ENCODE results near the gene NUBP2. TPM values are rescaled to one million over a fixed set of nuclear protein-coding genes. Genes with fewer than 3 reads are reported as not detected.

NUBP2 gene
- total and polyA plus RNA-seq, 8 donors: 20.4 to 58.8 (median 31.0) TPM

GRCh38 chr16:1745181-1745899 is 37.4 kb upstream of the NUBP2 start:
- Histone ChIP-seq H3K9me3 (no peaks in the 10 kb centered on the region), H3K4me3 (no peak overlapping the region), H3K36me3 (peaks cover 0 to 43% (median 16%) of the 10 kb centered on the region in 3 donors), H3K27ac (no peak overlapping the region), H3K4me1 (no peaks in the 10 kb centered on the region), H3K27me3 (no peaks in the 10 kb centered on the region)
- WGBS, 2 donors: 93% methylated on average over 25 of the region's 25 CpGs
- no peak for TF ChIP-seq CTCF (IDR thresholded peaks at IDR 0.05)
- no peak for FAIRE-seq
- no peak for DNase-seq
- ATAC-seq: no peak
- intact Hi-C loops (cut with DNase I): no loop called here

- no peaks in the 10 kb centered on the region for H3K27me3 ChIP-seq
- no peak overlapping the region for H3K4me3 ChIP-seq
- H3K9me3 ChIP-seq: no peaks in the 10 kb centered on the region
- peaks cover 0 to 43% (median 18%) of the 10 kb centered on the region in 3 donors for H3K36me3 ChIP-seq
- intact Hi-C loops (cut with DNase I): no loop called here
- H3K4me1 ChIP-seq: no peaks in the 10 kb centered on the region
- FAIRE-seq (no peak), DNase-seq (no peak), ATAC-seq (no peak)
- WGBS, 2 donors: 92 to 95% methylated on average over 29 of the region's 29 CpGs
- no peak overlapping the region for H3K27ac ChIP-seq
- TF ChIP-seq CTCF (IDR thresholded peaks at IDR 0.05): no peak
Observed at GRCh38 chr16:1745900-1746692, 36.7 kb upstream of the NUBP2 start.

GRCh38 chr16:1746693-1747195 is 36.0 kb upstream of the NUBP2 start:
- no peaks in the 10 kb centered on the region for H3K27me3 ChIP-seq
- FAIRE-seq (no peak), ATAC-seq (no peak), DNase-seq (peak in 1 of 6 donors; percentile 67)
- 94% methylated on average over 28 to 31 of the region's 31 CpGs for WGBS, 2 donors
- H3K27ac ChIP-seq: no peak overlapping the region
- no peak overlapping the region for H3K4me3 ChIP-seq
- H3K36me3 ChIP-seq: peaks cover 0 to 43% (median 20%) of the 10 kb centered on the region in 3 donors
- H3K9me3 ChIP-seq: no peaks in the 10 kb centered on the region
- no peaks in the 10 kb centered on the region for H3K4me1 ChIP-seq
- TF ChIP-seq CTCF (IDR thresholded peaks at IDR 0.05): no peak
- intact Hi-C loops (cut with DNase I): no loop called here

GRCh38 chr16:1747934-1748333 is 34.8 kb upstream of the NUBP2 start:
- no peak for DNase-seq

More at GRCh38 chr16:1747934-1748333, 34.8 kb upstream of the NUBP2 start:
- intact Hi-C loops (cut with DNase I): no loop called here
- whole genome bisulfite sequencing, 2 donors: 88 to 92% methylated on average over 11 of the region's 11 CpGs
- H3K36me3 ChIP-seq: peaks cover 0 to 50% (median 20%) of the 10 kb centered on the region in 3 donors
- FAIRE-seq (no peak), ATAC-seq (no peak)
- TF ChIP-seq CTCF (IDR thresholded peaks at IDR 0.05): no peak
- no peak overlapping the region for H3K27ac ChIP-seq
- no peaks in the 10 kb centered on the region for H3K27me3 ChIP-seq
- H3K9me3 ChIP-seq: no peaks in the 10 kb centered on the region
- H3K4me1 ChIP-seq: no peaks in the 10 kb centered on the region
- H3K4me3 ChIP-seq: no peak overlapping the region

Data from pancreas (tissue), 10 donors.